NCI-H1930 (cell line): Measurements from ENCODE around the gene CMIP.

Experiments used
- DNase-seq, 2 experiments: peaks; one replicate each; lab custom pipeline; 2025; lab: John Stamatoyannopoulos, UW

CMIP gene

GRCh38 chr16:81640681-81641070, 196.1 kb downstream of the CMIP start:
- DNase-seq, result no peak

GRCh38 chr16:81641395-81642106, 196.9 kb downstream of the CMIP start:
- DNase-seq, result no peak

GRCh38 chr16:81642107-81642436, 197.5 kb downstream of the CMIP start:
- no peak for DNase-seq

- no peak for DNase-seq
Observed at GRCh38 chr16:81642943-81643342, 198.3 kb downstream of the CMIP start.

GRCh38 chr16:81645266-81645694, 200.7 kb downstream of the CMIP start:
- no peak for DNase-seq

- DNase-seq, result no peak
Observed at GRCh38 chr16:81645925-81646324, 201.3 kb downstream of the CMIP start.

GRCh38 chr16:81646561-81646960, 202.0 kb downstream of the CMIP start:
- DNase-seq, result no peak

GRCh38 chr16:81647527-81647926, 202.9 kb downstream of the CMIP start:
- DNase-seq, result no peak

- no peak for DNase-seq
Observed at GRCh38 chr16:81649561-81650184, 205.1 kb downstream of the CMIP start.

- DNase-seq, result no peak
Observed at GRCh38 chr16:81650281-81650680, 205.7 kb downstream of the CMIP start.

GRCh38 chr16:81650982-81651562, 206.5 kb downstream of the CMIP start:
- no peak for DNase-seq

GRCh38 chr16:81651758-81652718, 207.4 kb downstream of the CMIP start:
- no peak for DNase-seq

- peak in 1 of 2 experiments; percentile 1 for DNase-seq
Observed at GRCh38 chr16:81652798-81653505, 208.3 kb downstream of the CMIP start.

GRCh38 chr16:81654346-81654745, 209.7 kb downstream of the CMIP start:
- no peak for DNase-seq

- no peak for DNase-seq
Observed at GRCh38 chr16:81655469-81656162, 211.0 kb downstream of the CMIP start.

GRCh38 chr16:81657224-81657623, 212.6 kb downstream of the CMIP start:
- DNase-seq, result no peak

GRCh38 chr16:81657781-81658180, 213.2 kb downstream of the CMIP start:
- DNase-seq, result no peak

- DNase-seq, result no peak
Observed at GRCh38 chr16:81658373-81658772, 213.8 kb downstream of the CMIP start.

GRCh38 chr16:81659249-81659648, 214.6 kb downstream of the CMIP start:
- no peak for DNase-seq

- DNase-seq, result no peak
Observed at GRCh38 chr16:81661082-81661481, 216.5 kb downstream of the CMIP start.

- no peak for DNase-seq
Observed at GRCh38 chr16:81664153-81664552, 219.5 kb downstream of the CMIP start.
